Endodermal cell (in vitro differentiated cells): ENCODE measurements around the gene CCDC167. TPM values are rescaled to one million over a fixed set of nuclear protein-coding genes. Genes with fewer than 3 reads are reported as not detected.

Experiments
- DNase-seq: peaks from one replicate; pipeline ENCODE4 v3.0.0-alpha.2; 2017
- H3K27ac ChIP-seq: 2 replicates; pipeline ENCODE4 v1.5.1; 2013; ENCODE audit warnings: mild to moderate bottlenecking, low read depth, low read length, moderate library complexity
- H3K27me3 ChIP-seq: 2 replicates; pipeline ENCODE4 v1.6.1; 2013; ENCODE audit warnings: mild to moderate bottlenecking, low read length, moderate library complexity; ENCODE audit not compliant: insufficient read depth, control insufficient read depth, poor library complexity, severe bottlenecking
- H3K36me3 ChIP-seq: 2 replicates; pipeline ENCODE4 v1.7.0; 2013; ENCODE audit warnings: mild to moderate bottlenecking, low read length, moderate library complexity; ENCODE audit not compliant: control insufficient read depth, insufficient read depth
- H3K4me1 ChIP-seq: one replicate; pipeline ENCODE4 v1.7.0; 2013; ENCODE audit warnings: low read length; ENCODE audit not compliant: control insufficient read depth, insufficient read depth
- H3K4me3 ChIP-seq: 2 replicates; pipeline ENCODE4 v1.5.1; 2013; ENCODE audit warnings: mild to moderate bottlenecking, low read length, moderate library complexity
- H3K9ac ChIP-seq: 2 replicates; pipeline ENCODE4 v1.6.1; 2013; ENCODE audit warnings: mild to moderate bottlenecking, low read length, moderate library complexity; ENCODE audit not compliant: poor library complexity, severe bottlenecking; ENCODE audit errors: extremely low read depth
- H3K9me3 ChIP-seq: 2 replicates; pipeline ENCODE4 v1.6.1; 2013; ENCODE audit warnings: mild to moderate bottlenecking, low read length, moderate library complexity; ENCODE audit not compliant: control insufficient read depth
- H3K27ac Mint-ChIP-seq: 2 replicates; pipeline ENCODE4 v1.8.0; 2020; ENCODE audit warnings: mixed read lengths
- H3K27me3 Mint-ChIP-seq: 2 replicates; pipeline ENCODE4 v1.8.0; 2021; ENCODE audit warnings: mild to moderate bottlenecking, mixed read lengths; ENCODE audit not compliant: insufficient read depth
- H3K36me3 Mint-ChIP-seq: 2 replicates; pipeline ENCODE4 v1.8.0; 2020; ENCODE audit warnings: low read depth, mixed read lengths
- H3K4me1 Mint-ChIP-seq: 2 replicates; pipeline ENCODE4 v1.8.0; 2020; ENCODE audit warnings: mixed read lengths
- H3K4me3 Mint-ChIP-seq: 2 replicates; pipeline ENCODE4 v1.8.0; 2020; ENCODE audit warnings: mild to moderate bottlenecking, moderate library complexity, mixed read lengths
- H3K9me3 Mint-ChIP-seq: 2 replicates; pipeline ENCODE4 v1.8.0; 2020; ENCODE audit warnings: mild to moderate bottlenecking, mixed read lengths
- CTCF ChIP-seq: fragments of 200-600 bp; sonication (generic); conservative IDR thresholded peaks from 2 replicates; pipeline ENCODE4 v1.5.0; 2021; ENCODE audit warnings: antibody characterized with exemption, mild to moderate bottlenecking
- WGBS, 2 experiments: methylation state at CpG; one replicate each; pipeline versions ENCODE4 v1.1.5 to v1.1.7; 2013; ENCODE audit warnings: missing lambda C conversion rate in 2 of 2, mixed read lengths in 1 of 2; ENCODE audit not compliant: insufficient coverage in 1 of 2, insufficient read length in 1 of 2; 5-methylcytosine and 5-hydroxymethylcytosine counted together
- total RNA-seq, 2 donors: library from RNA; stranded (reverse); fragmentation: NEBNext Ultra II Directional in 1 of 2; extraction: Animal tissue kit (Norgen Biotek cat#: 25700) in 1 of 2; gene quantifications; 2 replicates in 1 of 2; 3 replicates in 1 of 2; pipeline ENCODE4 v1.2.1, GENCODE V29; 2021

CCDC167 gene
- total RNA-seq, 2 donors from 2014 or later: 60.4 to 66.1 TPM

- H3K27ac Mint-ChIP-seq: no peak overlapping the region
- H3K4me1 ChIP-seq: no peaks in the 10 kb centered on the region
- no peak overlapping the region for H3K4me3 ChIP-seq
These were observed 24.6 kb upstream of the CCDC167 start for GRCh38 chr6:37524025-37524969.

GRCh38 chr6:37523412-37523811 lies 23.7 kb upstream of the CCDC167 start:
- Mint-ChIP-seq H3K9me3 (no peaks in the 10 kb centered on the region), H3K27me3 (peaks cover 11% of the 10 kb centered on the region), H3K4me3 (no peak overlapping the region), H3K4me1 (no peaks in the 10 kb centered on the region), H3K27ac (no peak overlapping the region), H3K36me3 (no peaks in the 10 kb centered on the region)
- no peaks in the 10 kb centered on the region for H3K36me3 ChIP-seq
- no peak for DNase-seq
- no peaks in the 10 kb centered on the region for H3K9me3 ChIP-seq
- no peak overlapping the region for H3K9ac ChIP-seq
- H3K27me3 ChIP-seq: peaks cover 11% of the 10 kb centered on the region
- H3K27ac ChIP-seq: no peak overlapping the region
- no peak overlapping the region for H3K4me3 ChIP-seq
- no peaks in the 10 kb centered on the region for H3K4me1 ChIP-seq
- TF ChIP-seq CTCF: no peak
- 40 to 84% methylated on average over 1 to 6 of the region's 7 CpGs for WGBS, 2 experiments

More at GRCh38 chr6:37524025-37524969, 24.6 kb upstream of the CCDC167 start:
- Histone ChIP-seq H3K9ac (no peak overlapping the region), H3K9me3 (no peaks in the 10 kb centered on the region), H3K27me3 (peaks cover 11% of the 10 kb centered on the region), H3K27ac (no peak overlapping the region), H3K36me3 (no peaks in the 10 kb centered on the region)
- no peaks in the 10 kb centered on the region for H3K4me1 Mint-ChIP-seq
- no peak for DNase-seq
- no peak overlapping the region for H3K4me3 Mint-ChIP-seq
- H3K36me3 Mint-ChIP-seq: no peaks in the 10 kb centered on the region
- H3K27me3 Mint-ChIP-seq: peaks cover 10% of the 10 kb centered on the region
- 89 to 94% methylated on average over 9 to 18 of the region's 19 CpGs for WGBS, 2 experiments
- H3K9me3 Mint-ChIP-seq: no peaks in the 10 kb centered on the region
- TF ChIP-seq CTCF: no peak

GRCh38 chr6:37522836-37523235 lies 23.1 kb upstream of the CCDC167 start:
- no peak overlapping the region for H3K4me3 Mint-ChIP-seq
- no peaks in the 10 kb centered on the region for H3K4me1 Mint-ChIP-seq
- Histone ChIP-seq H3K9me3 (no peaks in the 10 kb centered on the region), H3K9ac (no peak overlapping the region), H3K36me3 (no peaks in the 10 kb centered on the region), H3K4me3 (no peak overlapping the region), H3K27me3 (peaks cover 11% of the 10 kb centered on the region), H3K27ac (no peak overlapping the region), H3K4me1 (no peaks in the 10 kb centered on the region)
- H3K27ac Mint-ChIP-seq: no peak overlapping the region
- no peaks in the 10 kb centered on the region for H3K36me3 Mint-ChIP-seq
- no peaks in the 10 kb centered on the region for H3K9me3 Mint-ChIP-seq
- H3K27me3 Mint-ChIP-seq: peaks cover 13% of the 10 kb centered on the region
- no peak for TF ChIP-seq CTCF
- DNase-seq: no peak
- WGBS, 2 experiments: 90 to 94% methylated on average over 2 to 3 of the region's 3 CpGs
